ENCODE data around the gene TBC1D9B. TPM values are rescaled to one million over a fixed set of nuclear protein-coding genes. Genes with fewer than 3 reads are reported as not detected.

TBC1D9B gene
- total and polyA plus RNA-seq, 2 of the 13 experiments (the other 11 are each of a cell fraction or from before 2014, with no cell fraction given), result 35.0 to 50.0 TPM

- DNase-seq (ENCODE audit: low spot score) (peak; percentile 90), FAIRE-seq (no peak), ATAC-seq (peak; percentile 96)
- peaks cover 23% of the 10 kb centered on the region for H3K79me2 ChIP-seq (ENCODE audit: insufficient read depth, low read length)
- H3K9ac ChIP-seq (ENCODE audit: insufficient read depth, low read depth, low read length), result peak within 1 kb of the TSS; percentile 84
- peaks cover 6 to 10% of the 10 kb centered on the region in 2 experiments; a peak in 4 of 5 replicates for H3K36me3 ChIP-seq (replicated peaks in 1 of 2; ENCODE audit: control insufficient read depth in 1 of 2, insufficient read depth in 2 of 2, low read length in 2 of 2)
- no peaks in the 10 kb centered on the region for H4K20me1 ChIP-seq (ENCODE audit: insufficient read depth, low read length)
- TSS peak; percentile 85 for BruUV-seq (replicated peaks)
- peaks cover 26% of the 10 kb centered on the region for H3K4me1 ChIP-seq (ENCODE audit: insufficient read depth, low read length)
- in situ Hi-C loops (cut with HindIII; ENCODE audit: extremely low pct_ligation_motif_present, low pct_unique_long_range_greater_than_20kb), result no loop called here
- H3K4me3 ChIP-seq (replicated peaks in 1 of 3; ENCODE audit: insufficient read depth in 1 of 3, low read depth in 2 of 3, low read length in 3 of 3), result peak within 1 kb of the TSS; percentile 80 to 90 (median 87)
- intact Hi-C loops (cut with micrococcal nuclease; ENCODE audit: unreplicated experiment), result loop anchor here (2.0 kb wide), 1 partner anchor 232 kb away; no protein-coding TSS in a partner anchor
- peak within 1 kb of the TSS; percentile 92 for H3K27ac ChIP-seq (ENCODE audit: extremely low read length, insufficient read depth, low read length)
- no peaks in the 10 kb centered on the region for H3K9me3 ChIP-seq (ENCODE audit: low read length)
- H2AFZ ChIP-seq (ENCODE audit: low read length), result no peak within 1 kb of the TSS
- ChIA-PET CTCF (ENCODE audit: low intra/inter-chr PET ratio, low total read pairs) (no interaction called here), POLR2A (interaction anchor here (0.6 to 1.0 kb wide), 4 partner anchors 36 to 235 kb away, joined by 3 read pairs; partner anchors contain the start of gene HNRNPH1)
- H3K4me2 ChIP-seq (ENCODE audit: low read depth, low read length), result peak within 1 kb of the TSS; percentile 86
- H3K27me3 ChIP-seq (ENCODE audit: control insufficient read depth in 1 of 2, insufficient read depth in 2 of 2, low read length in 2 of 2), result no peaks in the 10 kb centered on the region
- 2% methylated on average over 9 of the region's 90 CpGs for whole genome bisulfite sequencing (ENCODE audit: low lambda C conversion rate)
- TF ChIP-seq THAP9 (CRISPR knock-in tag; IDR thresholded peaks at IDR 0.05; ENCODE audit: borderline replicate concordance) (peak; percentile 90), ZNF616 (CRISPR knock-in tag; IDR thresholded peaks at IDR 0.05; ENCODE audit: low read depth) (peak; percentile 73; the same call in 1 of the 2 replicates), ZKSCAN8 (CRISPR knock-in tag; IDR thresholded peaks at IDR 0.05; ENCODE audit: borderline replicate concordance) (no peak; the same call in 1 of the 2 replicates), ZNF20 (CRISPR knock-in tag; IDR thresholded peaks at IDR 0.05) (no peak), MLLT10 (CRISPR knock-in tag; IDR thresholded peaks at IDR 0.05) (no peak), ZNF780A (CRISPR knock-in tag; IDR thresholded peaks at IDR 0.05) (peak; percentile 42; the same call in 1 of the 2 replicates), CCAR2 (optimal IDR thresholded peaks at IDR 0.05; ENCODE audit: low read depth, low read length) (no peak), SOX5 (CRISPR knock-in tag; IDR thresholded peaks at IDR 0.05; ENCODE audit: borderline replicate concordance) (peak; percentile 64; the same call in 1 of the 2 replicates), ZNF83 (CRISPR knock-in tag; IDR thresholded peaks at IDR 0.05; ENCODE audit: borderline replicate concordance) (no peak; the same call in 1 of the 2 replicates), SOX6 (IDR thresholded peaks at IDR 0.05) (no peak), SOX6 (CRISPR knock-in tag; IDR thresholded peaks at IDR 0.05) (peak; percentile 85), TEAD2 (CRISPR knock-in tag; IDR thresholded peaks at IDR 0.05) (no peak), ZNF503 (CRISPR knock-in tag; IDR thresholded peaks at IDR 0.05) (no peak; the same call in none of the 2 replicates), CCDC6 (CRISPR knock-in tag; IDR thresholded peaks at IDR 0.05) (0 out of 2 replicates have a peak, but pooled peaks have one; percentile 8), ZNF124 (CRISPR knock-in tag; IDR thresholded peaks at IDR 0.05) (peak; percentile 40), CBFB (CRISPR knock-in tag; IDR thresholded peaks at IDR 0.05) (peak; percentile 34; the same call in 1 of the 2 replicates), POLR2A (IDR thresholded peaks at IDR 0.05; ENCODE audit: insufficient read depth in 1 of 2, low read depth in 2 of 2, low read length in 2 of 2) (peak; percentile 80 to 97), NFKBIZ (CRISPR knock-in tag; IDR thresholded peaks at IDR 0.05) (no peak; the same call in 1 of the 2 replicates)
Observed at GRCh38 chr5:179858586-179859427, 48.9 kb downstream of the TBC1D9B start, which contains the start of gene MRNIP. TSS of gene MRNIP (minus strand) at chr5:179858817. CDS start at chr5:179858796, 21 bp downstream.

Measured in HepG2 (cell line).